A549 treated with CORT108297 at 1 μM for 4 hours (cell line): ENCODE data around the gene INAFM2. TPM values are rescaled to one million over a fixed set of nuclear protein-coding genes. Genes with fewer than 3 reads are reported as not detected.

Experiments
- total RNA-seq: library from RNA; stranded (reverse); fragments of 200-300 nt; extraction: Qiagen RNA extraction; gene quantifications from 5 replicates; pipeline ENCODE4 v1.2.3, GENCODE V29; 2022

The INAFM2 gene
- total RNA-seq, result 5.0 to 5.8 TPM (median 5.6 TPM) in 5 replicates

DNA sequence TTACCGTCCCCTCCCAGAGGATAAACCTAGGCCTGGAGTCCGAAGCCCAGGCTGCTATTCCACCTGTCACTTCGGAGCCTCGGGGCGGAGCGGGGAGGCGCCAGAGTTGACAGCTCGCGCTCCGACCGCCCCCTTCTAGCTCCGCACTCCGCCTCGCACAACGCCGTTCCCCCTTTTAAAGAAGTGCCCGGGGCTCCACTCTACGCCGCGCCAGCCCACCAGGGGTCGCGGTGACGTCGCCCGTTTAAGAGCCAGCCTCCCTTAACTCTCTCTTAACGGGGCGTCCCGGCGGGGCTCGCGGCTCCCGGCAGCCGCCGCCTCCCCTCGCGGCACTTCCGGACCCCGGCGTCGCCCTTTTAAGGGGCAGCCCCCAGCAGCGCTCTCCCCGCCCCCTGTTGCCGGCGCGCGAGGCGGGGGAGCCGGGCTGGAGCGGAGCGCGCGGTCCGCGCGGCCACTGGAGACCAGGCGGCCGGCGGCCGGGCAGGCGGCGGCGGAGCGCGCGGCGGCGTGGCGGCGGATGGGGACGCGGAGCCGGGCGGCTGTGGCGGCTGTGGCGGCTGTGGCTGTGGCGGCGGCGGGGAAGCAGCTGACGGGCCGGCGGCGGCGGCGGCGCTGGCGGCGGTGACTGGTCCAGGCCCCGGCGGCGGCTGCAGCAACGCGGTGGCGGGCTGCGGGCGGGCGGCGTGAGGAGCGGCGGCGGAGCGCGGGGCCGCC lies at the start of gene INAFM2:
TSS of gene INAFM2 (plus strand) at position 454 of the 714 bp plus-strand sequence. CDS start 364 bp downstream, outside the sequence.

DNA sequence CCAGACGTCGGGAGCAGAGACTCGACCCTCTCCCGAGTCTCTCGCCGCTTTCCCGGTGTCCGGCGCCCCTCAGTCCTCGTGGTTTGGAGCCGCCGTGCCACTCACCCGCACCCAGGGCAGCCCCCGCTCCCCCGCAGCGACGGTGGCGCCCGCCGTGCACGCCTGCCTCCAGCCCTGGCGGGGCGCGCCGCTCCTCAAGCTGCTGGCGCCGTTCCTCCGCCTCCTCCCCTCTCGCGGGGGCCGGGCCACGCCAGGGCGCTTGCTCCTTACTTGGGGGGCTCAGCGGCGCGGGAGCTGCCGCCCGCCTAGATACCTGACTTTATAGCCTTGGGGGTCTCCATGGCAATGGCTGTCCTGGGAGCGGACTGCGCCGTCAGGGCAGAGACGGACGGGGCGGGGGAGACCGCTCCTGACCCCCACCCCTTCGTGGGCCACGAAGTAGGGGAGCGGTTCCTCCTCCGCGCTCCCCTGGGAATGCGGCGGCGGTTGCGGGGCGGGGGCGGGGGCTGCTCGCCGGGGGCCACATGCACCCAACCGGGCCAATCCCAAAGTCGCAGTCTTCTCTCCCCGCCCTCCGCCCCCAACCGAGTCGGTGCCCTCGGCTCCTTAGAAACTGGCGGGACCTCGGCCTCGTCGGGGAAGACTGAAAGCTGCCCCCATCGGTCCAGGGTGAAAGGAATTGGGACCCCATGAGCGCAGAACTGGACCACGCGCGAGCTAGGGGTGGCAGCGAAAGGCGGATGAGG lies 40.5 kb upstream of the INAFM2 start, which contains the start of gene ANKRD63:
TSS of gene ANKRD63 (minus strand) at position 196 of the 746 bp plus-strand sequence. CDS start 478 bp downstream, outside the sequence.

DNA sequence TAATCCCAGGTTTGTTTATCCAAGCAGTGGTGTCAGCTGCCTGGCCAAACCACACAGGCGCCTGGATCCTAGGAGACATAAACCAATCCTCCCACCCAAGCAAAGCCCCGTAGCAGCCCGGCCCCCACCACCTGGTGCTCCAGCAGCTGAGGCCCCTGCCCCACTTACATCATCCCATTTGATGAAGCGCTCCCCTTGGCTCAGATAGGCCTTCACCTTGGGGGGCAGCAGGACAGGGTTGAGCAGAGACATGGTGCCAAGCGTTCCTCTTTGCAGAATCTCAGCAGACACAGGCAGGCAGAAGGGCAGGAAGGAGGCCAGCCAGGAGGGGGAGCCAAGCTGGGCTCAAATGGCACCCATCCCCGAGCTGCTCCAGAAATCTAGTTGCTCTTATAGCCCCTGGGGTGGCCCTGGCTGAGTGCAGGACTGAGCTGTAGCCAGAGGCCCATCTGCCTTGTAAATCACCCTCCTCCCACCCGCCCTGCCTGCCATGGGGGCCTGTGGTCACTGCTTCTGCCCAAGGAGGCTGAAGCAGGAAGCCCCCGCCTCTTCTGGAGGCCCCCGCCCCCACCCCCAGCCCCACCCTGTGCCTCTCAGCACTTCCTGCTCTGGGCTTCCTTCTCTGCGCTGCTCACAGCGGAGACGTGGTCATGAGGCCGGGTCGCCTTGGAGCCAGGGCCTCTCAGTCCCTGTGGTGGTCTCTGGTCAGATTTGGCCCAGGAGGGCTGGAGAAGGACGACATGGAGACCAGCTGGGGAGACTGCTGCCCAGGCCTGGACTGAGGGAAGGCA lies 15.9 kb upstream of the INAFM2 start, which contains the start of gene PLCB2:
TSS of gene PLCB2 (minus strand) at position 515 of the 791 bp plus-strand sequence. CDS start at position 252, 263 bp downstream.

DNA sequence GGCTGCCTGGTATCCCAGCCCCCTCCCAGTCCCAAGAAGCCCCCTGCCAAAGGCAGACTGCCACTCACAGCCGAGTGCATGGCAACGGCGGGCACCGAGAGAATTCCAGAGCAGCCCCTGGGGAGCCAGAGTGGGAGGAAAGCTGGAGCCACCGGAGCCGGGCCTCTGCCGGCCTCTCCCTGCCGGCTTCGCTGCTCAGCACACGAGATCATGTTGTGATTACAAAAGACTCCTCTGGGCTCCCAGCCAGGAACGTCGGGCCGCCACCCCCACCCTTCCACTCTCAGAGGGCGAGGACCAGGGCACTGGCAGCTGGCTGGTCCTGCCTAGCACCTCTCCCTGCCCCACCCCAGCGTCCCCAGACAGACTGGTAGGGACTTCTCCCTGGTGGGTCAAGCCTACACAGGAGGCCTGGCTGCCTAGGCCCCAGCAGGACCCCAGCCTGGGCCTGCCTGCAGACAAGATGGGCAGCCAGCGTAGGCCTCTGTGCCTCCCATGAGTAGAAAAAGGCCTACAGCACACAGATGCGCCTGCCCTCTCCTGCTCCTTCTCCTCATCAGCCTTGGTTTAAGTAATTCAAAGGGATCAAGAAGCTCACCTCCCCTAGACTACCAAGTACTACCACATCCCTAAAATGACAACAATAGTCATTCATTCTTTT lies 17.4 kb downstream of the INAFM2 start, which contains the start of gene CCDC9B:
TSS of gene CCDC9B (minus strand) at position 200 of the 661 bp plus-strand sequence. CDS start at position 80, 120 bp downstream.

DNA sequence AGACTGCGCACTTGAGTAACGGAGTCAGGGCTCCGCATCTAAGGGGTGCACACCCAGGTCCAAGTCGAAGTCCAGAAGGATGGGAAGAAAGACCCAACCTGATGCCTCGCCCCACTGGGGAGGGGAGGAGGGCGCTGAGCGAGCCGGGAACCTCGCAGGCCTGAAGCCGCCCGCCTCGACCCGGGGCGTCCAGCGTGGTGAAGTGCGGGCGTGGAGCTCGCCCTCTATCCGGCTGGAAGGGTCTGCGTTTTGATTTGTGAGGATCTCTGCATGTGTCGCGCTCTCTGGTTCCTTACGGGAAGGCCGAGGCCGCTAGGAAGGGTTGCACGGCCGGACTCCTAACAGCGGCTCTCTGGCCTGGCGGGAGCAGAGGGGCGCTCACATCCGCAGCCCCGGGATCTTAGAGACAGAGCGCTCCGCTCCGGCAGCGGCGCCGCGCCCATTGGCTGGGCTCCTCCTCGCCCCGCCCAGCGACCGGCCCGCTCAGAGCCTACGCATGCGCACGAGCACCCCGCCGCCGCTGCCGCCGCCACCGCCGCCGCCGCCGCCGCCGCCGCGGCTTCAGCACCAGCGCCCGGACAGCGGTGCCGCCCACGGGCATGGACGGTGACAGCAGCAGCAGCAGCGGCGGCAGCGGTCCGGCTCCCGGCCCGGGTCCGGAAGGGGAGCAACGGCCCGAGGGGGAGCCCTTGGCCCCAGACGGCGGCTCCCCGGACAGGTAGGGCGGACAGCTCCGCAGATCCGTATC lies 34.4 kb downstream of the INAFM2 start, which contains the start of gene DISP2:
TSS of gene DISP2 (plus strand) at position 497 of the 748 bp plus-strand sequence. CDS start at position 600, 103 bp downstream.

Other genes starting within 250 kb of the INAFM2 start
- 1.1 to 1.7 TPM (median 1.5 TPM) in 5 replicates for gene BMF, start 214.8 kb upstream of the INAFM2 start, total RNA-seq
- gene BUB1B, start 162.6 kb upstream of the INAFM2 start, total RNA-seq, result 24.8 to 32.9 TPM (median 27.6 TPM) in 5 replicates
- gene PAK6, start 84.6 kb upstream of the INAFM2 start, total RNA-seq, result 0.15 to 0.39 TPM (median 0.22 TPM) in 5 replicates
- gene ANKRD63, start 40.6 kb upstream of the INAFM2 start, total RNA-seq, result 0.15 to 0.54 TPM (median 0.29 TPM) in 5 replicates
- 0.44 to 0.79 TPM (median 0.59 TPM) in 5 replicates for gene PLCB2, start 15.8 kb upstream of the INAFM2 start, total RNA-seq
- gene CCDC9B, start 17.2 kb downstream of the INAFM2 start, total RNA-seq, result 13.3 to 20.8 TPM (median 19.6 TPM) in 5 replicates
- gene PHGR1, start 27.3 kb downstream of the INAFM2 start, total RNA-seq, result not detected in 5 replicates
- 1.1 to 1.9 TPM (median 1.7 TPM) in 5 replicates for gene DISP2, start 34.5 kb downstream of the INAFM2 start, total RNA-seq
- gene KNSTRN, start 59.0 kb downstream of the INAFM2 start, total RNA-seq, result 39.2 to 53.2 TPM (median 44.9 TPM) in 5 replicates
- 11.1 to 14.0 TPM (median 13.1 TPM) in 5 replicates for gene IVD, start 82.1 kb downstream of the INAFM2 start, total RNA-seq
- gene BAHD1, start 117.3 kb downstream of the INAFM2 start, total RNA-seq, result 9.4 to 13.3 TPM (median 11.8 TPM) in 5 replicates
- gene CHST14, start 147.3 kb downstream of the INAFM2 start, total RNA-seq, result 13.4 to 21.6 TPM (median 19.7 TPM) in 5 replicates
- 13.4 to 24.2 TPM (median 15.7 TPM) in 5 replicates for gene CCDC32, start 241.3 kb downstream of the INAFM2 start, total RNA-seq
- gene RPUSD2, start 245.6 kb downstream of the INAFM2 start, total RNA-seq, result 11.1 to 17.0 TPM (median 15.5 TPM) in 5 replicates